Cardiac septum (tissue), 1 donor: Measurements from ENCODE around the gene CSHL1. TPM values are rescaled to one million over a fixed set of nuclear protein-coding genes. Genes with fewer than 3 reads are reported as not detected.
"Not testable (repeated sequence)": the region's sequence is repeated elsewhere in the genome, so short reads cannot be mapped to it uniquely, and the experiment has no call there.

ENCODE experiments used
- DNase-seq: peaks from one replicate; pipeline ENCODE4 v3.0.0-alpha.2; 2020; ENCODE audit warnings: low spot score
- intact Hi-C: fragments of 100-400 bp; cut with DNase I; formaldehyde crosslinking; loops from one replicate; pipeline ENCODE4 v1.14.0; 2022
- total RNA-seq: library from RNA; stranded (reverse); fragmentation: NEBNext Ultra II Directional; extraction: Animal tissue kit (Norgen Biotek cat#: 25700); gene quantifications from one replicate; pipeline ENCODE4 v1.2.1, GENCODE V29; 2021
- donor health status: DM: no; HTN: no; CAD: no.

The CSHL1 gene
- total RNA-seq, 1 donor from 2014 or later: not detected

- DNase-seq, intact Hi-C loops: not testable (repeated sequence)
Observed at GRCh38 chr17:63866625-63867024, 44.4 kb downstream of the CSHL1 start.

Other genes with a start within 250 kb of the CSHL1 start
- 7.5 TPM for gene LIMD2, start 211.1 kb downstream of the CSHL1 start, total RNA-seq
- 20.4 TPM for gene STRADA, start 169.5 kb downstream of the CSHL1 start, total RNA-seq
- 78.7 TPM for gene CCDC47, start 137.7 kb downstream of the CSHL1 start, total RNA-seq
- gene DDX42, start 137.1 kb downstream of the CSHL1 start, total RNA-seq: 66.1 TPM
- gene PSMC5, start 83.8 kb downstream of the CSHL1 start, total RNA-seq: 109 TPM
- gene FTSJ3, start 83.6 kb downstream of the CSHL1 start, total RNA-seq: 29.9 TPM
- gene SMARCD2, start 68.6 kb downstream of the CSHL1 start, total RNA-seq: 18.8 TPM
- not detected for gene CSH2, start 37.6 kb downstream of the CSHL1 start, total RNA-seq
- gene GH2, start 29.3 kb downstream of the CSHL1 start, total RNA-seq: not detected
- gene CSH1, start 14.7 kb downstream of the CSHL1 start, total RNA-seq: not detected
- gene GH1, start 7.6 kb upstream of the CSHL1 start, total RNA-seq: not detected
- 2.7 TPM for gene CD79B, start 21.1 kb upstream of the CSHL1 start, total RNA-seq
- 0.22 TPM for gene SCN4A, start 61.7 kb upstream of the CSHL1 start, total RNA-seq
- 0.51 TPM for gene PRR29, start 87.1 kb upstream of the CSHL1 start, total RNA-seq
- gene ICAM2, start 109.4 kb upstream of the CSHL1 start, total RNA-seq: 22.0 TPM
- 6.9 TPM for gene ERN1, start 218.9 kb upstream of the CSHL1 start, total RNA-seq